SK-N-SH treated with all-trans-retinoic acid at 6 μM for 48 hours (cell line): Measurements from ENCODE around the gene SLC5A10.

Source experiments
- CREB5 ChIP-seq: fragments of 250-450 bp; sonication (Bioruptor Pico); IDR thresholded peaks from 2 replicates; pipeline ENCODE4 v1.5.1; 2020; ENCODE audit warnings: low read depth, mild to moderate bottlenecking, moderate library complexity
- CSDC2 ChIP-seq: fragments of 250-450 bp; sonication (Bioruptor Pico); IDR thresholded peaks from 2 replicates; pipeline ENCODE4 v1.5.0; 2020; ENCODE audit warnings: mild to moderate bottlenecking, moderate library complexity
- GLIS3 ChIP-seq: fragments of 250-450 bp; sonication (Bioruptor Pico); IDR thresholded peaks from 2 replicates; pipeline ENCODE4 v1.5.0; 2020; ENCODE audit warnings: mild to moderate bottlenecking, moderate library complexity
- OSR1 ChIP-seq: fragments of 250-450 bp; sonication (Bioruptor Pico); IDR thresholded peaks from 2 replicates; pipeline ENCODE4 v1.8.0; 2022; ENCODE audit warnings: moderate library complexity, mild to moderate bottlenecking, inconsistent platforms
- PATZ1 ChIP-seq: fragments of 250-450 bp; sonication (Bioruptor Pico); IDR thresholded peaks from 2 replicates; pipeline ENCODE4 v1.8.0; 2020; ENCODE audit warnings: mild to moderate bottlenecking, moderate library complexity, borderline replicate concordance
- RARB ChIP-seq: fragments of 250-450 bp; sonication (Bioruptor Pico); IDR thresholded peaks from 2 replicates; pipeline ENCODE4 v1.8.0; 2021; ENCODE audit warnings: mild to moderate bottlenecking, moderate library complexity
- SNAI2 ChIP-seq: fragments of 250-450 bp; sonication (Bioruptor Pico); IDR thresholded peaks from 2 replicates; pipeline ENCODE4 v1.5.0; 2020; ENCODE audit warnings: mild to moderate bottlenecking, moderate library complexity
- TCF4 ChIP-seq: fragments of 250-450 bp; sonication (Bioruptor Pico); IDR thresholded peaks from 2 replicates; pipeline ENCODE4 v1.8.0; 2021; ENCODE audit warnings: mild to moderate bottlenecking, moderate library complexity, borderline replicate concordance
- TOX ChIP-seq: fragments of 250-450 bp; sonication (Bioruptor Pico); IDR thresholded peaks from 2 replicates; pipeline ENCODE4 v1.8.0; 2021; ENCODE audit warnings: mild to moderate bottlenecking, moderate library complexity, borderline replicate concordance
- ZC3H10 ChIP-seq: fragments of 250-450 bp; sonication (Bioruptor Pico); IDR thresholded peaks from 2 replicates; pipeline ENCODE4 v1.5.1; 2021; ENCODE audit warnings: mild to moderate bottlenecking, moderate library complexity
- ZFP30 ChIP-seq: fragments of 450-650 bp; formaldehyde crosslinking; IDR thresholded peaks from 2 replicates; pipeline ENCODE4 v1.5.0; 2022; ENCODE audit warnings: mild to moderate bottlenecking, moderate library complexity
- ZNF565 ChIP-seq: fragments of 450-650 bp; formaldehyde crosslinking; conservative IDR thresholded peaks from 2 replicates; pipeline ENCODE4 v1.5.0; 2020; ENCODE audit warnings: low read depth, mild to moderate bottlenecking, moderate library complexity
- ZNF70 ChIP-seq: fragments of 450-650 bp; formaldehyde crosslinking; IDR thresholded peaks from 2 replicates; pipeline ENCODE4 v1.5.0; 2020; ENCODE audit warnings: mild to moderate bottlenecking, moderate library complexity
- TF ChIP-seq, protein P1 (sequence below): fragments of 250-450 bp; sonication (Bioruptor Pico); IDR thresholded peaks from 2 replicates; pipeline ENCODE4 v1.8.0; 2021; ENCODE audit warnings: low read depth, mild to moderate bottlenecking, moderate library complexity, borderline replicate concordance

DNA sequence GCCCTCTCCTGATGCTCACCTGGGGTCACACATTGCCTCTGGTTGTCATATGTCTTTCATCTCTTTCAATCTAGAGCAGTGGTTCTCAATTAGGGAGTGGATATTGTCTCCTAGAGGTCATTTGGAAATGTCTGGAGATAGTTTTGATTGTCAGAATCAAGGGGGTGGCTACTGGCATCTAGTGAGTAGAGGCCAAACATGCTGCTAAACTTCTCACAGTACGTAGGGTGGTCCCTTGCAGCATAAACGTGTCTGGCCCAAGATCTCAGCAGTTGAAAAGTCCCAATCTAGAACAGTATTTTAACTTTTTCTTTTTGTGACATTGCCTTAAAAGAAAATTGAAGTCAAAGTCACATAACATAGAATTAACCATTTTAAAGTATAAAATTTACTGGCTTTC is 30.5 kb upstream of the SLC5A10 start:
- TF ChIP-seq ZC3H10 (no peak), ZFP30 (CRISPR knock-in tag) (no peak), PATZ1 (CRISPR knock-in tag) (no peak), SNAI2 (CRISPR knock-in tag) (no peak), TCF4 (CRISPR knock-in tag) (no peak), TOX (CRISPR knock-in tag) (no peak), RARB (CRISPR knock-in tag) (no peak), CREB5 (no peak), ZNF70 (CRISPR knock-in tag) (no peak), CSDC2 (CRISPR knock-in tag) (no peak), GLIS3 (no peak), ZNF565 (CRISPR knock-in tag) (no peak), OSR1 (no peak)
- TF ChIP-seq, protein P1, sequence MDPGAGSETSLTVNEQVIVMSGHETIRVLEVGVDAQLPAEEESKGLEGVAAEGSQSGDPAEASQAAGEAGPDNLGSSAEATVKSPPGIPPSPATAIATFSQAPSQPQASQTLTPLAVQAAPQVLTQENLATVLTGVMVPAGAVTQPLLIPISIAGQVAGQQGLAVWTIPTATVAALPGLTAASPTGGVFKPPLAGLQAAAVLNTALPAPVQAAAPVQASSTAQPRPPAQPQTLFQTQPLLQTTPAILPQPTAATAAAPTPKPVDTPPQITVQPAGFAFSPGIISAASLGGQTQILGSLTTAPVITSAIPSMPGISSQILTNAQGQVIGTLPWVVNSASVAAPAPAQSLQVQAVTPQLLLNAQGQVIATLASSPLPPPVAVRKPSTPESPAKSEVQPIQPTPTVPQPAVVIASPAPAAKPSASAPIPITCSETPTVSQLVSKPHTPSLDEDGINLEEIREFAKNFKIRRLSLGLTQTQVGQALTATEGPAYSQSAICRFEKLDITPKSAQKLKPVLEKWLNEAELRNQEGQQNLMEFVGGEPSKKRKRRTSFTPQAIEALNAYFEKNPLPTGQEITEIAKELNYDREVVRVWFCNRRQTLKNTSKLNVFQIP, result no peak
